Inflammatory macrophage treated with lipopolysaccharide for 1 hour (primary cell): ENCODE measurements around the gene HYDIN.

Experiments used
- DNase-seq, 2 donors: peaks; one replicate each; pipeline ENCODE4 v3.0.0-alpha.2; 2020 to 2022

The HYDIN gene

DNA sequence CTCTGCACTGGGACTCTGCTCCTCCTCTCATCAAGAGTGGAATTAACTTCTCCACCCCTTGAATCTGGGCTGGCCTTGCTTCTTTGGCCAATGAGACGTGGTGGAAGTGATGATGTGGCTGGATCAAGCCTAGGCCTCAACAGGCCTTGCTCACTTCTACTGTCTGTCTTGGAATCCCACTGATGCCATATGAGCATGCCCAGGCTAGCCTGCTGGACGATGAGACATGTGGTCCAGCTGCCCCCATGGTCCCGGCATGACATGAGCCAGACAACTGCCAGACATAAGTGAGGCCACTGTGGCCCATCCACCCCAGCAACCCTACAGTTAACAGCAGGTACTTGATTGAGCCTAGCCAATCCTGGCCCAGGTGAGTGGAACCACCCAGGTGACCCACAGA lies 448.3 kb downstream of the HYDIN start:
- no peak for DNase-seq

DNA sequence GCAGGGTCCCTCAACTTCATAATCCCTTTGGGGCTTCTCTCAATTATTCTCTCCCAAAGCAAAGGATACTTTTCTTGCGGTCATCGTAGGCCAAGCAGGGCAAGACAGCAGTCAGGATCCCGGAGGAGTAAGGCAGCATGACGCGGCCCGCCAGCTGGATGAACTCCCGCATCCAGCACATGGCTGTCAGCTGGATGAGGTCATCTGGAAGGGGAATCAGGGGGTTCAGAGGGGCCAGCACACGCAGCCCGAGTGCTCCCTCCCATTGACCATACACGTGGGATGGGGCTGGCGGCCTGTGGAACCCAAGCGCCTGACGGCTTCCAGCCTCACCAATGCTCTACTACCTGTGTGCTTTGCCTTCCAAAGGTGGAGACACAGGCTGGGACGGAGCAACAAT lies 448.7 kb downstream of the HYDIN start:
- DNase-seq = no peak

DNA sequence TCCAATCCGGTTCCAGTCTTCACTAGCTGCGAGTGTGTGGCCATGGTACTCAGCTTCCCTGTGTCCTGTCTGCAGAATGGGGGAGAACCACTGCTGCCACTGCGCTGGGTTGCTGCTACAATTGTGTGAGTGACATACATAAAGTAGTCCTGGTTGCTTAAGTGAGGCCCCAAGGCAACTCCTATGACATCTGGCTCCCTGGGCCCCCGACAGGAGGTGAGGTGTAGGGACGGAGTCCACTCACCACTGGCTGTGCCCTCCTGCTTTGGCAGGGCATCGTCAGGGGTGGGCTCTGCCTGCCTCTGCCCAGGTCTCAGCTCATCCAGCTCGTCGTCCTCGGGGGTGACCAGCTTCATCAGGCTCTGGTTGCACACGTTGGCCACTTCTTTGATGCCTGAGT lies 450.0 kb downstream of the HYDIN start:
- no peak for DNase-seq

DNA sequence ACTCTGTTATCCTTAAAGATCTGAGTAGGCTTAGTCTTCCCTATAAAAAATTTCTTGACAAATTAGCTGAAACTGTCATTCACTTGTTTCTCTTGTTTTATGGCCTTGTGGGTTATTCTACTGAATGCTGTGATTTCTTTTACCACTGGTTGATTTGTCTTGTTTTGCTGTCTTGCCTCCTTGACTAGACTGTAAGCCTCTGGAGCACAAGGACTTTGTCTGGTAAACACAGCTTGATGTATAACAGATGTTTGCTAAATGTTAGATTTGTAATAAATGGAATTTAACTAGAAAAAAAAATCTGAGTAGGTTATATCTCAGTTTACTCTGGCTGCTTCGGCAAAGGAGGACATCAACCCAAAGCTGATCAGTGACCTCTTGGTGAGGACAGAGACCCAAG lies 451.2 kb downstream of the HYDIN start:
- DNase-seq = no peak

DNA sequence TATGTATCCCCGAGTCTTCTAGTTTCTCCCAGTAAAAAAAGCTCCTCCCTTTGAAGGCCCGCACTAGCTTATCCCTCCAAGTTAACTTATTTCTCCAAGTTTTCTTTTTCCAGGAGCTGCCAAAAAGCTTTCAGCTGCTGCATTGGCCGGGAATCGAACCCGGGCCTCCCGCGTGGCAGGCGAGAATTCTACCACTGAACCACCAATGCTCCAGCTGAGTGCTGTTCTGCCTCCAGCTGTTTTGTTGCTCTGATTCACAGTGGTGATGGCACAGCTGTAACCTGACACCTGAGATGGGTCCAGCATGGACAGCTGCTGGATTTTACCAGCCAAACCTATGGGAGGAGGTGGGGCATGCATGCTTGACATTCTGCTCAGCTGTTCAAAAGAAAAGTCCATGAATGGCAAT lies 451.6 kb downstream of the HYDIN start:
- no peak for DNase-seq

DNA sequence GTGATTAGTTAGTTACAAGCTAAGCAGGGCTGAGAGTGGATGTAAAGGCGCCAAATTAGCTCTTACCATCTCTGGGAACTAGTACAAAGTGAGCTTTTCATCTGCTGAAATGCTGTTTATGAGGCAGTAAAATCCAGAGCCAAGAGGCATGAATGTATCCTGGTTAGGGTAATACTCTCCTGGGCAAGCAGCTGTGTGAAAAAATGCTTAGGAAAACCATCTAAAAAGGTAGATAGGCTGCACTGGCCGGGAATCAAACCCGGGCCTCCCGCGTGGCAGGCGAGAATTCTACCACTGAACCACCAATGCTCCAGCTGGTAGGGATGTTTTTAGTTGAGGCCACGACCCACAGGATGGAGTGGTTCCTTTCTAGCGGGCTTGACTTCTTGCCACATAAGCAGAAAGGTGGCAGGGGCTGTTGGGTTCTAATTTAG lies 452.5 kb downstream of the HYDIN start:
- DNase-seq = no peak

DNA sequence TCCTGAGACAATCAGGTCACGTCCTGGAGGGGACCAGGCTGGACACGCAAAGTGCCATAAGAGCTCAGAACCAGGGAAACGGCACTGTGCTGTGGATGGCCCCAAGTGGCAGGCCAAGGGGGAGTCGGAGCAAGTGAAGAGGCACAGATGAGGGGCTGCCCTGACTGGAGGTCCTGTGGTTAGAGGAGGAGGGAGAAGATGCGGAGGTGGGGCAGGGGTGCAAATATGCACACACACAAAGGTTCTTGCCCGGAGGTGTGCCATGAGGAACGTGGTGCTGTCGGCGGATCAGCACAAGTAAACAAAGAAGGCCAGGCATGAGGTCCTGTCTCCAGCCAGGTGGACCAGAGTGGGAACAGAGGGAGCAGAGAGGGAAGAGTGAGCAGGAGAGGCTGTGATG lies 453.0 kb downstream of the HYDIN start:
- no peak for DNase-seq

DNA sequence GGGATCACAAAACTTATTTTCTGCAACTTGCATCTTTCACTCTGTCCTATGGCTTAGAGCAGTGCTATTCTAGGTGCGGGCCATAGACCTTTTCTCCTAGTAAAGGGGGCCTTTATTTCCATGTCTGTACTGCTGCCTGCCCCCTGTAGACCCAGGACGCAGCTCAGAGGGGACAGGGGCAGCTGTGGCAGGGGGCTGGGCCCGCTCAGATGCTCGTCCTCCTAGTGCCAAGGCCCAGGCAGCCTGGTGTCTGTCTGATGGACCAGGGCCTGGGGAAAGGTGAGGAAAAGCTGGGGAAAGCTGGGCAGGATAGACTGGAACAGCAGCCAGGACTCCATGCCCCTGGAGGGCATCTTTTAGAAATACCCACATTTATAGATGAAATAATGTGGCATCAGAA lies 455.1 kb downstream of the HYDIN start:
- no peak for DNase-seq

DNA sequence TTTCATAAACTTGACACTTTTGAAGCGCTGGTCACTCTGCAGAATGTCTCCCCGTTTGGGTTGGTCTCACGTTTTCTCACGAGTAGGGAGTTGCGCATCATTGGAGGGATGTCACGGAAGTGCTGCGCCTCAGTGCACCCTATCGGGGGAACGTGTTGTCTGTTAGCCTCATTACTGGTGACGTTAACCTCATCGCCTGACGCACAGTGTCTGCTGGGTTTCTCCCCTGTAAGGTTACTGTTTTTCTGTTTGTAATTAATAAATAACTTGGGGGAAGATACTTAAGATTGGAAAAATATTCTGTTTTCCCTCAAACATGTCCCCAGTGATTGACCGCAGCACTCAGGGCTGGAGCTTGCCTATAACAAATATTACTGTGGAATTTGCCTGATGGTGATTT lies 456.3 kb downstream of the HYDIN start:
- DNase-seq = no peak

DNA sequence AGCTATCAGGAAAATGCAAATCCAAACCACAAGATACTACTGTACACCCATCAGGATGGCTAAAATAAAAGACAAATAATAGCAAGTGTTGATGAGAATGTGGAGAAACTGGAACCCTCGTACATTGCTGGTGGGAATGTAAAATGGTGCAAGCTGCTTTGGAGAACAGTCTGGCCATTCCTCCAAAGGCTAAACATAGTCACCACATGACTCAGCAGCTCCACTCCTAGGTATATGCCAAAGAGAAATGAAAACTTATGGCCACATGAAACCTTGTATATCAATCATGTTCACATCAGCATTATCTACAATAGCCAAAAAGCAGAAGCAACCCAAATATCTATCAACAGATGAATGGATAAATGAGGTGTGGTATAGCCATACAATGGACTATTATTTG lies 458.0 kb downstream of the HYDIN start:
- no peak for DNase-seq

DNA sequence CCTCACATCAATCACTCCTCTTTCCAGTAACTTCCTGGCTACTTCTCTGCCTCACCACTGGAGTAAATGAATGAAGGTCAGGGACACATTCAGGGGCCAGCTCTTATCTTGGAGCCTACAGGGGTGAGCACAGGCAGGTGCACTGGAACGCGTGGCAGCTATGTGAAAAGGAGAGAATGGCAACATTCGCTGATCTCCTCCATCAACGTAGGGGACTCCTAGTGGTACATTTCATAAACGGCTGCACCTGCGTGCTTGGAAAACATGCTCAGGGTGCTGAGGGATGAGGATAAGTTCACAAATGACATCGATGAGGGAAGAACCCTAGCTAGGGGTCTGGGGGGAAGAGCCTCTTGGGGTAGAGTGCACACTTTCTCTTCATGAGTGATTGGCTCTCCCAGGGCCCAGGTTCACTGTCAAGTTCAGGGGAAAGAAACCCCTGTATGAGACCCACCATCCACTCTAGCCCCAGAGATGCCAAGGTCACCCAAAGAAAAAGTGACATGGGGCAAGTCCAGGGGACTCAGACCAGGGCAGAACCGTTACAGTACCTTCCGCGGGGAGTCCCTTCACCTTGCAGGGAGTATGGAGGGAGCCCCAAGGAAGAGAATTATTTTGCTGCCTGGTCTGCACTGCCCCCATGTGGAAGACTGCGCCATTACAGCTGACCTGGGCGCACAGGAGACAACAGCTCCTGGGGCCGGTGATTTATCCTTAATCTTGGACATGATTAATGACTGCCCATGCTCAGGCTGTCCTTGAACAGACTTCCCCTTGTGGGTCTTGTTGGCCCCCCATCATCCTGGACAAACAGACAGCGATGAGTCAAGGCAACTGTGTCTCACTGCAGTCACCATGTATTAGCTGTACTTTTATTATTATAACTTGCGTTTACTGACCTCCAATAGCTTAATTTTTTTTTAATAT lies 459.6 kb downstream of the HYDIN start:
- DNase-seq = peak in 1 of 2 donors; percentile 55

DNA sequence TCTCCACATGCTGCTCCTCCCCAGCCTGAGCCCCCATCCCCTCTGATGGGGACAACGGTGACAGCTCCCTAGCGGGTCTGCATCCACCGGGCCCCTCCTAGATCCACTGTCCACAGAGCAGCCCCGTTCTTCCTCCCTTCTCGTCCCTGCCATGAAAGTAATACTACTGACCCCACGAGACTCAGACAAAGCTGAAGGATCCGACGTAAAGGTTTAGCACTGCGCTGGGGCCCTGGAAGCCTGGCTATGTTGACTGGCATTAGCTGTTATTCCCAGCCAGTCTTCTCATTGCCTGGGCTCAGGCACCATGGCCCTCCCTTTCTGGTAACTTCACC lies 460.3 kb downstream of the HYDIN start:
- DNase-seq = no peak

DNA sequence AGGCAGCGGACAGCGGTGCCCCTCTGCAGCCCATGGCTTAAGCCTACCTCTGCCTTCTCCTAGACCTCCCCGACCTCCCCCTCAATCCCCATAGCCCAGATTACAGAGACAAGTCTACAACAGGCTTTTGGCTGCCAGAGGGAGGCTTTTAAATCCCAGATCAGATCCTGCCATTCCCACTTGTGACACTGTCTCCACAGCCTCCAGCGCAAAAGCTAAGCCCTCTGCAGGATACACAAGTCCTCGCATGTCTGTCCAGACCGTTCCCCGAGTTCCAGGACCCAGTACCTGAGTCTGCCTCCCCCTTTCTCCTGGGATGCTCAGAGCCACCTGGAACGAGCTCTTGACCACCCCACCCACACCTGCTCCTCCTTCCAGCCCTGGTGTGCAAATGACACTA lies 460.8 kb downstream of the HYDIN start:
- DNase-seq = no peak

DNA sequence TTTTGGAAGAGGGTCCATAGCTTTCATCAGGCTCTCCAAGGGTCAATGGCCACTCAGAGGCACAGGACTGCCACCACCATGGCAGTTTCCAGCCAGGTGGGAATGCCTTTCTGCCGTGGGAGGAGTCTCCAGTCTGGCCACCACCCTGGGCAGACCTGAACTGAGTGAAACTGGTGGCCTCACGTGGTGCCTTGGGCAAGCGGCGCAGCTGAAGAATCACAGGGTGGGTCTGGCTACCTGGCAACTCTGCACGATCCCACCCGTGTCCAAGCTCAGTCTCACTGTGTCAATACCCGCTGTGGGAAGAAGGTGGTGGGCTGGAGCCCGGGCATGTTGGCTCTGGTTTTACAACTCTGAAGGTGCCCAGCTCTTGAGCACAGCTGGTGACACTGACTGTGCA lies 461.4 kb downstream of the HYDIN start:
- no peak for DNase-seq

DNA sequence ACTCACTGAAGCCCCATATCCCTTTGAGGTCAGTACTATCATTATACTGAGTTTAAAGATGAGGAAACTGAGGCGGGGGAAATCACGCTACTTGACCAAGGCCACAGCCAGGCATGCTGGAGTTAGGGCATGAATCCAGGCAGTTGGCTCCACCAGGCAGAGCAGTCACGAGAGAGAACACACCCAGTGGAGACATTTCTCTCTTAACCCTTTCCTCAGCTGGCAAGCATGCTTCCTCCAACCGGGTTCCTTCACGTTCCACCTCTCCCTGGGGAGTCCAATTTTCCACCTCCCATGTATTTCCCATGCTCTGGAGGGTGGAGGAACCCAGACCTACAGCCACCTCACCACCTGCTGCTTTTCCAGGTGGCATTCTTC lies 462.3 kb downstream of the HYDIN start:
- DNase-seq = no peak

DNA sequence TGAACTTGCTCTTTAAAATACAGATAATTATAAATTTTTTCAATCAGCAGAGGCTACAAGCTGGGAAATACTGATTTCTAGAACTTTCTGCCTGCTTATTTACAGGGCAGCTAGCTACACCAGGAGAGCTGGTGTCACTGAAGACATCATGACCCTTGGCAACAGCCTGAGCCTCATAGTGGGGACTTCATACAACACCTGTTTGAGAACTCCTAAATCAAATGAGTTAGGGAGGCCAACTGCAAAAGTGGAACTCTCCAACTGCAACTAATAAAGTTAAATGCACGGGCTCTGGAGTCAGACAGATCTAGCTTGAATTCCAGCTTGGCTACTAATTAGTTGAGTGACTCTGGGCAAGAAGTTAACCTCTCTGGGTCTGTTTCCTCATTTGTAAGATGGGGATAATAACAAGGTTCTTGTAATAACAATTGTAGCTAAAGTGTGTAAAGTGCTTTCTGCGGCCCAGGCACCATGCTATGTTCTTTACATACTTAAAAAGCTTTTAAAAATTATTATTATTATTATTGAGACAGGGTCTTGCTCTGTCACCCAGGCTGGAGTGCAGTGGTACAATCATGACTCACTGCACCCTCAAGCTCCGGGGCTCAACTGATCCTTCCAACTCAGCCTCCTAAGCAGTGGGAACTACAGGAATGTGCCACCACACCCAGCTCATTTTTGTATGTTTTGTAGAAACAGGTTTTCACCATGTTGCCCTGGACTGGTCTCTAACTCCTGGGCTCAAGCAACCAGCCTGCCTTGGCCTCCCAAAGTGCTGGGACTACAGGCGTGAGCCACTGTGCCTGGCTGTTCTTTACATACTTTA lies 462.9 kb downstream of the HYDIN start:
- DNase-seq = no peak

DNA sequence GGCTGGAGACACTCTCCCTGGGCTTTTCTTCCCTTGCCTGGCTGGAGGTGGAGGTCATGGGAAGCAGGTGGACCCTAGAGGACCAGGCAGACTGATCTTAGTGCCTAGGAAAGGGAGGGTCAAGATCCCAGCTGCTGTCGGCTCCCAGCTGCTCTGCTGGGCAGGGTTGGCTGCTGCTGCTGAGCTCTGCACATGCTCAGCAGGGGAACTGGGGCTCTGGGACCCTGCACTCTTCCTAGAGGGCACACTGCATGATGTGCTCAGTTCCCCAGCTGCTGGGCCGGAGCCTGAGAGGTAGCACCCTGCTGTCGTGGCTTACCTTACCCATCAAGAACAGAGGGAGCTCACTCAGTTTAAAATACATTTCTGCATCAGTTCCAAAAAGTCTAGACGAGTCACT lies 463.9 kb downstream of the HYDIN start:
- no peak for DNase-seq

DNA sequence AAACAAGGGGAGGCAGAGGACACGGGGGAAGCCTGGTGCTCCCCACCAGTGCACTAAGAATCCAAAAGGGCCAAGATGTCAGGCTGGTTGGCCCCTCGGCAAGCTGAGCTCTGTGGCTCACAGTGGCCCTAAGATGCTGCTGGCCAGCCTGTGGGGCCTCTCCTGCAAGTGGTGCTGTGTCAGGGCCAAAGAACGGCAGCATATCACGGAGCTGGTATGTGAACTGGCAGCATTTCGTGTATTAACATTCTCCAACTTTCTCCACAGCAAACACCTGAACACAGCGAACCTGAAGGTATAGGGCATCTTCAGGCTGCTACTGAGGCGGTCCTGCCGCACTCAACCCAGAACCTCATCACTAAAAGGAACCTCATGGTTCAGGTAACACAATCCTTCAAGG lies 464.3 kb downstream of the HYDIN start:
- no peak for DNase-seq

DNA sequence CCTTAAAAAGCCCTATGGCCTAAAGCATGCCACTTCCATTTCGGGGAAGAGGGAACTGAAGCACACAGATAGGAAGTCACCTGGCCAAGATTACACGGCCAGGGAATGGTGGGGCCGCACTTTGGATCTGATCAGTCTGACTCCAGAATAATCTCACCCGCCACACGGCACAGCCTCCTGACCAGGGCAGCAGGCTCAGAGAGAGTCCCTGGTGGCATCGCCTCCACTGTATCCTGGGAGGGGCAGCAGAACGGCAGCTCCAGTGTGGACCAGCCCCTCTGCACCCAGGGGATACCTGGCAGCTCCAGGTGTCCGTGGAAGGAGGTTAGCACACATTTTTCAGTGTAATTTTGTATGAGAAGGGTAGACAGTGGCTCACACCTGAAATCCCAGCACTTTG lies 465.0 kb downstream of the HYDIN start:
- no peak for DNase-seq

DNA sequence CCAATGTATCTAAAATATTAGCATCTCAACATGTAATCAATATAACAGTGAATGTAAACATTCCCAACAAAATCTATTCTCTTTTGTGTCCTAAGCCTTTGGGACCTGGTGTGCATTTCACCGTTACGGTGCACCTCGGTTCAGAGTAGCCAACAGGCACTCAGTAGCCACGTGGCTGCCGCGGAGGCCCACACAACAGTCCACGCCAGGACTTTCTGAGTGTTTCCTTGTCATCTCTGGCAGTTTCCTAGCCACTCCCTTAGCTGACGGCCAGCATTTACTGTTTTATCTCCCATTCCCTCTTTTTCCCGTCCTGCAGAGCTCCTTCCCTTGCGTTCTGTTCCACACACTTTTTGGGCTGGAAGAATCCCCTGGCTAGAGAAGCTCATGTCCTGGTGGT lies 465.9 kb downstream of the HYDIN start:
- DNase-seq = no peak

DNA sequence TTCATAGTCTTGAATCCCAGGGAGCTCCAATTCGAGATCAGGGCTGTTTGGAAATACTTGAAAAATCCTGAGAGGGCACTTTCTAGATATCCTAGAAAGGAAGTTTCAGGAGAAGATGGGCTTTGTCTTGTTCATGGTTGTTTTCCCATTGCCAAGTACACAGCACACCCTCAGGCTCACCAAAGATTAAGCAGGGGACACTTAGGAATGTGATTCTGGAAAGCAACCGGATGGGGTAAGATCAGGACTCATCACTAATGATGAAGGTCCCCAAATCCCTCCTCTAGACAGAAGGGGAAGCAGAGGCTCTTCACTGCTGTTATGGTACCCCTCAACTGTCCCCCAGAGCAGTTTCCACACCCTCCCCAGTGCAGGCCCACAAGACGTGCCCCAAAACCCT lies 470.3 kb downstream of the HYDIN start:
- DNase-seq = no peak

DNA sequence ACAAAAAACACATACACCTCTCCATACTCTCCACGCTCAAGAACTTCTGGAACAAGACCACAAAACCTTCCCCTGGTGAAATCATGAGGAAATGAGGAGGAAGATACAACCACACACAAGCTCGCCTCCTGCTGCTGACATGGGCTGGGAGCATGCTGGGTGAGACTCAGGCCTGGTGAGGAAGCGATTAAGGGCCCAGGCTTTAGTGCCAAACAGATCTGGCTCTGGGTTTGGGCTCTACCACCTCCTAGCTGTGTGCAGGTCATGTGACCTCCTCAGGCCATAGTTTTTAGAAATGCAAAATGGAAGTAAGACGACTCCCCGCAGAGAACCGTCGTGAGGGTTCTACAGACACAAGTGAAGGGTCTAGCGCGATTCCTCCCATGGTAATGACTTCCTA lies 470.9 kb downstream of the HYDIN start:
- no peak for DNase-seq

DNA sequence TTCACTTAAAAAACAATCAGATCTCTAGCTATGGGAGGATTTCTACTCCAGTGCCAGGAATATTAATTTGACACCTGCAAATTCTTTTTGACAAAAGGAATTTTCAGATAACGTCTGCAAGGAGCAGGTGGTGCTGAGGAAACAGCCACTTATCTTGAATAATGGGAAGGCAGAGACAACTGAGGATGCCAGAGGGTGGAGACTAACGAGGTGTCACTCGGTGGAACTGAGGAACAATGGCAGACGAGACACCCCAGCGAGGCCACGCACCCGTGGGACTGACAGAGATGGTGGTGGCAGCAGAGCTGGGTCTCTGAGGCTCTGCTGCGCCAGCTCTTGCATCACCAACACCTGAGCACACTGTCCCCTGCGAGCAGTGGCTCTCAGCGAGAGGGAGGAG lies 471.7 kb downstream of the HYDIN start:
- DNase-seq = no peak
